MM.1S (cell line): ENCODE results near the gene RNF130.

Source experiments
- CTCF ChIP-seq: fragments of 300-600 bp; sonication (generic); IDR thresholded peaks from 2 replicates; pipeline ENCODE4 v1.5.1; 2016; ENCODE audit warnings: antibody characterized with exemption, low read length, mixed read lengths
- EZH2 ChIP-seq: fragments of 300-600 bp; sonication (generic); optimal IDR thresholded peaks from 2 replicates; pipeline ENCODE3; 2017; ENCODE audit warnings: low read depth, mild to moderate bottlenecking, antibody characterized with exemption, low read length, mixed read lengths
- EZH2phosphoT487 ChIP-seq: fragments of 300-600 bp; sonication (generic); IDR thresholded peaks from 2 replicates; pipeline ENCODE4 v1.6.1; 2018; ENCODE audit warnings: antibody characterized with exemption, low read length

- no peak for TF ChIP-seq CTCF
- no peak for TF ChIP-seq EZH2
- no peak for TF ChIP-seq EZH2phosphoT487
Observed at GRCh38 chr5:179918742-179919486, 152.6 kb downstream of the RNF130 start.
